OCI-LY7 (cell line): ENCODE data around the gene PIK3AP1. TPM values are rescaled to one million over a fixed set of nuclear protein-coding genes. Genes with fewer than 3 reads are reported as not detected.
A peak's percentile ranks its signal among the peaks of the same experiment; 100 is the strongest.

Experiments used
- BruUV-seq: library from RNA; stranded (reverse); fragments of 400-500 nt; replicated peaks from 2 replicates; lab custom pipeline; 2021; lab: Mats Ljungman, UMichigan
- CTCF ChIA-PET: fragments of 300-600 bp; sonication (Branson Sonifier 250); formaldehyde crosslinking; loops from one replicate; lab custom pipeline; 2022; ENCODE audit warnings: antibody characterized with exemption; ENCODE audit not compliant: unreplicated experiment; lab: Charles Lee
- POLR2A ChIA-PET: fragments of 300-600 bp; sonication (Branson Sonifier 250); formaldehyde crosslinking; loops from one replicate; lab custom pipeline; 2022; ENCODE audit warnings: antibody characterized with exemption; lab: Charles Lee
- DNase-seq: peaks from one replicate; pipeline ENCODE4 v3.0.0-alpha.2; 2015; ENCODE audit warnings: low spot score
- H2AFZ ChIP-seq: fragments of 200-600 bp; sonication (generic), shearing (Covaris generic); 2 replicates; pipeline ENCODE4 v1.6.1; 2014; ENCODE audit warnings: mild to moderate bottlenecking, antibody characterized with exemption, low read length, moderate library complexity
- H3K27ac ChIP-seq: fragments of 200-600 bp; sonication (generic); 2 replicates; pipeline ENCODE4 v1.5.1; 2014; ENCODE audit warnings: mixed run types, low read depth, mild to moderate bottlenecking, moderate library complexity, low read length, inconsistent platforms; ENCODE audit not compliant: poor library complexity, severe bottlenecking
- H3K36me3 ChIP-seq: fragments of 200-600 bp; sonication (generic); 2 replicates; pipeline ENCODE4 v1.6.1; 2014; ENCODE audit warnings: mild to moderate bottlenecking, antibody characterized with exemption, low read length, moderate library complexity, mixed read lengths; ENCODE audit not compliant: insufficient read depth
- H3K4me1 ChIP-seq: fragments of 200-600 bp; sonication (generic); 2 replicates; pipeline ENCODE4 v1.5.1; 2014; ENCODE audit warnings: mild to moderate bottlenecking, low read length; ENCODE audit not compliant: insufficient read depth, poor library complexity, severe bottlenecking
- H3K4me2 ChIP-seq: fragments of 200-600 bp; sonication (generic); 2 replicates; pipeline ENCODE4 v1.6.1; 2014; ENCODE audit warnings: mild to moderate bottlenecking, low read length
- H3K4me3 ChIP-seq: fragments of 200-600 bp; sonication (generic); 2 replicates; pipeline ENCODE4 v1.5.1; 2014; ENCODE audit warnings: mild to moderate bottlenecking, low read depth, low read length; ENCODE audit not compliant: poor library complexity, severe bottlenecking
- H3K79me2 ChIP-seq: fragments of 200-600 bp; sonication (generic); 2 replicates; pipeline ENCODE4 v1.6.1; 2016; ENCODE audit warnings: low read depth, mild to moderate bottlenecking, low read length, moderate library complexity, mixed read lengths; ENCODE audit not compliant: insufficient read depth
- H3K9me2 ChIP-seq: fragments of 200-600 bp; sonication (generic); 2 replicates; pipeline ENCODE4 v1.6.1; 2016; ENCODE audit warnings: mild to moderate bottlenecking, low read length, mixed read lengths; ENCODE audit not compliant: insufficient read depth
- H3K9me3 ChIP-seq: fragments of 200-600 bp; sonication (generic); 2 replicates; pipeline ENCODE4 v1.6.1; 2014; ENCODE audit warnings: mild to moderate bottlenecking, mixed run types, low read length, mixed read lengths
- H4K20me1 ChIP-seq: fragments of 200-600 bp; sonication (generic); 2 replicates; pipeline ENCODE4 v1.6.1; 2014; ENCODE audit warnings: mild to moderate bottlenecking, antibody characterized with exemption, low read length, moderate library complexity, mixed read lengths; ENCODE audit not compliant: insufficient read depth
- CTCF ChIP-seq: fragments of 200-600 bp; sonication (generic); conservative IDR thresholded peaks from 2 replicates; pipeline ENCODE4 v1.5.1; 2014; ENCODE audit warnings: mild to moderate bottlenecking, antibody characterized with exemption, low read length, moderate library complexity, mixed read lengths
- EZH2phosphoT487 ChIP-seq: fragments of 200-600 bp; sonication (generic); IDR thresholded peaks from 2 replicates; pipeline ENCODE4 v1.6.1; 2018; ENCODE audit warnings: low read depth, borderline replicate concordance, mild to moderate bottlenecking, mixed run types, antibody characterized with exemption, low read length, moderate library complexity, mixed read lengths
- intact Hi-C: fragments of 100-400 bp; cut with micrococcal nuclease; formaldehyde crosslinking; loops from one replicate; pipeline ENCODE4 v1.10.0; 2022; ENCODE audit not compliant: unreplicated experiment
- total RNA-seq, 2 experiments: library from RNA; depleted of rRNA in 1 of 2; stranded (reverse); fragments of >200 nt in 1 of 2; shearing (Covaris generic) in 1 of 2; gene quantifications; 2 replicates each; pipeline ENCODE4 v1.2.3, GENCODE V29; 2014 to 2022

Gene PIK3AP1
- total RNA-seq, 2 experiments from 2014 or later: 132 to 140 TPM

- POLR2A ChIA-PET: no interaction called here
- DNase-seq: no peak
- intact Hi-C loops: no loop called here
- CTCF ChIA-PET: no interaction called here
- H3K36me3 ChIP-seq: peaks cover 98% of the 10 kb centered on the region
- H3K79me2 ChIP-seq: 0 out of 2 replicates have a peak, but pooled peaks cover 5% of the 10 kb centered on the region
- no peaks in the 10 kb centered on the region for H4K20me1 ChIP-seq
- no peak overlapping the region for H3K27ac ChIP-seq
- TF ChIP-seq EZH2phosphoT487 (no peak), CTCF (peak; percentile 56)
- no peak overlapping the region for H3K4me2 ChIP-seq
- H3K4me3 ChIP-seq: no peak overlapping the region
- no peak overlapping the region for H2AFZ ChIP-seq
- no peaks in the 10 kb centered on the region for H3K4me1 ChIP-seq
- BruUV-seq: no TSS peak
- no peaks in the 10 kb centered on the region for H3K9me2 ChIP-seq
- no peaks in the 10 kb centered on the region for H3K9me3 ChIP-seq
Observed at GRCh38 chr10:96626795-96627194, 93.5 kb downstream of the PIK3AP1 start.

GRCh38 chr10:96625173-96625572, 95.1 kb downstream of the PIK3AP1 start:
- intact Hi-C loops: no loop called here
- no TSS peak for BruUV-seq

More at GRCh38 chr10:96625173-96625572, 95.1 kb downstream of the PIK3AP1 start:
- H3K4me1 ChIP-seq: no peaks in the 10 kb centered on the region
- H3K4me2 ChIP-seq: no peak overlapping the region
- no peak overlapping the region for H2AFZ ChIP-seq
- DNase-seq: no peak
- no peak overlapping the region for H3K4me3 ChIP-seq
- ChIA-PET POLR2A (no interaction called here), CTCF (no interaction called here)
- no peaks in the 10 kb centered on the region for H4K20me1 ChIP-seq
- 0 out of 2 replicates have a peak, but pooled peaks cover 4% of the 10 kb centered on the region for H3K79me2 ChIP-seq
- no peak for TF ChIP-seq EZH2phosphoT487
- no peak for TF ChIP-seq CTCF
- H3K9me3 ChIP-seq: no peaks in the 10 kb centered on the region
- H3K36me3 ChIP-seq: peaks cover 98% of the 10 kb centered on the region
- no peak overlapping the region for H3K27ac ChIP-seq
- no peaks in the 10 kb centered on the region for H3K9me2 ChIP-seq
